ENCODE measurements around the gene UGT1A8.

UGT1A8 gene

GRCh38 chr2:233822101-233822771 lies 204.8 kb downstream of the UGT1A8 start:
- DNase-seq, result no peak
